ENCODE results near the gene YTHDC2.

Gene YTHDC2

GRCh38 chr5:113513384-113514288, at the start of gene YTHDC2:
Gene YTHDC2 (plus strand): TSS chr5:113513694. CDS start chr5:113513896, 202 bp downstream.
- peak; percentile 87 to 92 for DNase-seq
- peaks cover 20% of the 10 kb centered on the region for H3K27me3 Mint-ChIP-seq
- H3K27ac Mint-ChIP-seq: peak within 1 kb of the TSS; percentile 85 to 96
- H3K4me3 Mint-ChIP-seq: peak within 1 kb of the TSS; percentile 87 to 90
- H3K4me1 Mint-ChIP-seq: peaks cover 25% of the 10 kb centered on the region
- ATAC-seq: peak; percentile 98
- H3K9me3 Mint-ChIP-seq: no peaks in the 10 kb centered on the region

- peaks cover 4 to 13% of the 10 kb centered on the region in 2 donors for H3K9me3 Mint-ChIP-seq
- H3K4me3 Mint-ChIP-seq: no peak overlapping the region
- ATAC-seq (no peak), DNase-seq (no peak)
- no peaks in the 10 kb centered on the region for H3K4me1 Mint-ChIP-seq
- no peak overlapping the region for H3K27ac Mint-ChIP-seq
- H3K27me3 Mint-ChIP-seq: peaks cover 42% of the 10 kb centered on the region
Measured at GRCh38 chr5:113474100-113474728, 39.3 kb upstream of the YTHDC2 start.

- Mint-ChIP-seq H3K27me3 (peaks cover 43% of the 10 kb centered on the region), H3K4me1 (no peaks in the 10 kb centered on the region), H3K4me3 (no peak overlapping the region), H3K27ac (no peak overlapping the region), H3K9me3 (no peaks in the 10 kb centered on the region)
- ATAC-seq (no peak), DNase-seq (no peak)
Measured at GRCh38 chr5:113478691-113479090, 34.8 kb upstream of the YTHDC2 start.

- no peaks in the 10 kb centered on the region for H3K4me1 Mint-ChIP-seq
- no peak overlapping the region for H3K27ac Mint-ChIP-seq
- peaks cover 48% of the 10 kb centered on the region for H3K27me3 Mint-ChIP-seq
- no peak overlapping the region for H3K4me3 Mint-ChIP-seq
- DNase-seq: no peak
- ATAC-seq: no peak
- no peaks in the 10 kb centered on the region for H3K9me3 Mint-ChIP-seq
Measured at GRCh38 chr5:113480243-113480642, 33.3 kb upstream of the YTHDC2 start.

GRCh38 chr5:113487416-113487780, 26.1 kb upstream of the YTHDC2 start:
- Mint-ChIP-seq H3K4me1 (peaks cover 25% of the 10 kb centered on the region), H3K4me3 (peak overlapping the region; percentile 84 to 90), H3K27me3 (peaks cover 89% of the 10 kb centered on the region), H3K9me3 (peaks cover 20 to 23% of the 10 kb centered on the region in 2 donors), H3K27ac (no peak overlapping the region)
- DNase-seq (no peak), ATAC-seq (no peak)

- DNase-seq: peak; percentile 35 to 39
Measured at GRCh38 chr5:113487781-113488644, 25.5 kb upstream of the YTHDC2 start, which contains the start of gene MCC. Gene MCC (minus strand): TSS chr5:113488453.

GRCh38 chr5:113488645-113489184, 24.8 kb upstream of the YTHDC2 start:
- Mint-ChIP-seq H3K27me3 (peaks cover 88% of the 10 kb centered on the region), H3K9me3 (peaks cover 20 to 23% of the 10 kb centered on the region in 2 donors), H3K27ac (no peak overlapping the region), H3K4me3 (peak overlapping the region; percentile 84 to 90), H3K4me1 (peaks cover 25% of the 10 kb centered on the region)
- no peak for DNase-seq
- ATAC-seq: peak; percentile 35

More at GRCh38 chr5:113487781-113488644, 25.5 kb upstream of the YTHDC2 start, which contains the start of gene MCC:
- peak; percentile 65 for ATAC-seq
- H3K27ac Mint-ChIP-seq: no peak within 1 kb of the TSS
- H3K27me3 Mint-ChIP-seq: peaks cover 91% of the 10 kb centered on the region
- H3K9me3 Mint-ChIP-seq: peaks cover 20 to 23% of the 10 kb centered on the region in 2 donors
- peaks cover 25% of the 10 kb centered on the region for H3K4me1 Mint-ChIP-seq
- peak within 1 kb of the TSS; percentile 84 to 90 for H3K4me3 Mint-ChIP-seq

- DNase-seq (peak in 1 of 2 donors; percentile 27), ATAC-seq (peak; percentile 75)
- Mint-ChIP-seq H3K4me3 (peak overlapping the region in 1 of 2 donors; percentile 84), H3K27ac (no peak overlapping the region), H3K4me1 (peaks cover 25% of the 10 kb centered on the region), H3K27me3 (peaks cover 83% of the 10 kb centered on the region), H3K9me3 (peaks cover 20 to 23% of the 10 kb centered on the region in 2 donors)
Measured at GRCh38 chr5:113489299-113489698, 24.2 kb upstream of the YTHDC2 start.

- H3K27me3 Mint-ChIP-seq: peaks cover 84% of the 10 kb centered on the region
- DNase-seq (no peak), ATAC-seq (no peak)
- no peak overlapping the region for H3K27ac Mint-ChIP-seq
- no peak overlapping the region for H3K4me3 Mint-ChIP-seq
- H3K9me3 Mint-ChIP-seq: peaks cover 20 to 23% of the 10 kb centered on the region in 2 donors
- peaks cover 25% of the 10 kb centered on the region for H3K4me1 Mint-ChIP-seq
Measured at GRCh38 chr5:113490317-113490716, 23.2 kb upstream of the YTHDC2 start.

- DNase-seq (no peak), ATAC-seq (no peak)
- no peak overlapping the region for H3K4me3 Mint-ChIP-seq
- H3K9me3 Mint-ChIP-seq: peaks cover 20 to 23% of the 10 kb centered on the region in 2 donors
- H3K4me1 Mint-ChIP-seq: peaks cover 25% of the 10 kb centered on the region
- no peak overlapping the region for H3K27ac Mint-ChIP-seq
- H3K27me3 Mint-ChIP-seq: peaks cover 84% of the 10 kb centered on the region
Measured at GRCh38 chr5:113491022-113491421, 22.5 kb upstream of the YTHDC2 start.

GRCh38 chr5:113493446-113493845, 20.0 kb upstream of the YTHDC2 start:
- H3K27me3 Mint-ChIP-seq: peaks cover 82% of the 10 kb centered on the region
- peaks cover 20 to 23% of the 10 kb centered on the region in 2 donors for H3K9me3 Mint-ChIP-seq
- DNase-seq (no peak), ATAC-seq (no peak)
- peaks cover 14% of the 10 kb centered on the region for H3K4me1 Mint-ChIP-seq
- no peak overlapping the region for H3K27ac Mint-ChIP-seq
- no peak overlapping the region for H3K4me3 Mint-ChIP-seq

GRCh38 chr5:113495422-113495841, 18.1 kb upstream of the YTHDC2 start:
- ATAC-seq: no peak
- H3K27ac Mint-ChIP-seq: no peak overlapping the region
- H3K4me1 Mint-ChIP-seq: no peaks in the 10 kb centered on the region
- no peak overlapping the region for H3K4me3 Mint-ChIP-seq
- H3K27me3 Mint-ChIP-seq: peaks cover 82% of the 10 kb centered on the region
- DNase-seq: no peak
- H3K9me3 Mint-ChIP-seq: peaks cover 9 to 12% of the 10 kb centered on the region in 2 donors

- no peak for DNase-seq
- H3K27ac Mint-ChIP-seq: no peak overlapping the region
- H3K4me1 Mint-ChIP-seq: no peaks in the 10 kb centered on the region
Measured at GRCh38 chr5:113502073-113502472, 11.4 kb upstream of the YTHDC2 start.

GRCh38 chr5:113503146-113503545, 10.3 kb upstream of the YTHDC2 start:
- Mint-ChIP-seq H3K9me3 (peaks cover 0 to 7% of the 10 kb centered on the region in 2 donors), H3K27ac (no peak overlapping the region), H3K4me3 (no peak overlapping the region), H3K27me3 (peaks cover 62% of the 10 kb centered on the region), H3K4me1 (no peaks in the 10 kb centered on the region)
- no peak for ATAC-seq
- no peak for DNase-seq

More at GRCh38 chr5:113502073-113502472, 11.4 kb upstream of the YTHDC2 start:
- Mint-ChIP-seq H3K27me3 (peaks cover 68% of the 10 kb centered on the region), H3K9me3 (peaks cover 0 to 7% of the 10 kb centered on the region in 2 donors), H3K4me3 (no peak overlapping the region)
- ATAC-seq: no peak

GRCh38 chr5:113505181-113505580, 8.3 kb upstream of the YTHDC2 start:
- ATAC-seq: no peak
- H3K9me3 Mint-ChIP-seq: peaks cover 0 to 7% of the 10 kb centered on the region in 2 donors
- H3K27me3 Mint-ChIP-seq: peaks cover 62% of the 10 kb centered on the region
- H3K4me1 Mint-ChIP-seq: no peaks in the 10 kb centered on the region
- DNase-seq: no peak
- H3K27ac Mint-ChIP-seq: no peak overlapping the region
- no peak overlapping the region for H3K4me3 Mint-ChIP-seq
